Breast epithelium (tissue), 3 donors: ENCODE measurements around the gene DGKI.

Experiments
- CTCF ChIP-seq, 3 donors: fragments of 450-650 bp; IDR thresholded peaks; one replicate each; pipeline ENCODE4 v1.5.1; 2016 to 2017; ENCODE audit warnings: antibody characterized with exemption in 3 of 3, mild to moderate bottlenecking in 3 of 3, moderate library complexity in 3 of 3
- POLR2A ChIP-seq: fragments of 450-650 bp; IDR thresholded peaks from one replicate; pipeline ENCODE4 v1.6.1; 2016; ENCODE audit warnings: antibody characterized with exemption, mild to moderate bottlenecking, moderate library complexity
- POLR2AphosphoS5 ChIP-seq, 3 donors: sonication (generic); formaldehyde crosslinking; IDR thresholded peaks; one replicate each; pipeline ENCODE4 v1.6.1; 2017; ENCODE audit warnings: antibody characterized with exemption in 3 of 3

- TF ChIP-seq CTCF (IDR thresholded peaks at IDR 0.05): no peak
- no peak for TF ChIP-seq POLR2AphosphoS5 (IDR thresholded peaks at IDR 0.05)
- no peak for TF ChIP-seq POLR2A
These were observed 270.3 kb downstream of the DGKI start for GRCh38 chr7:137576481-137576880.
